Stimulated activated CD8-positive, alpha-beta memory T cell treated with anti-CD3 and anti-CD28 coated beads, Interleukin-15, amount 100 ng/mL, for 48 hours (primary cell): ENCODE measurements around the gene MMADHC.

ENCODE experiments used
- DNase-seq, 2 donors: peaks; one replicate each; pipeline ENCODE4 v3.0.0-alpha.2; 2020; ENCODE audit warnings: low read depth in 2 of 2

The MMADHC gene

GRCh38 chr2:149556452-149556851 lies 31.1 kb downstream of the MMADHC start:
- no peak for DNase-seq

- DNase-seq, result no peak
Observed at GRCh38 chr2:149552830-149553229, 34.7 kb downstream of the MMADHC start.

- no peak for DNase-seq
Observed at GRCh38 chr2:149552226-149552625, 35.3 kb downstream of the MMADHC start.

- DNase-seq, result no peak
Observed at GRCh38 chr2:149544692-149545091, 42.9 kb downstream of the MMADHC start.

- no peak for DNase-seq
Observed at GRCh38 chr2:149543845-149544244, 43.7 kb downstream of the MMADHC start.

- DNase-seq, result no peak
Observed at GRCh38 chr2:149540138-149540537, 47.4 kb downstream of the MMADHC start.

GRCh38 chr2:149538138-149538833 lies 49.3 kb downstream of the MMADHC start:
- DNase-seq, result no peak

- no peak for DNase-seq
Observed at GRCh38 chr2:149537092-149537726, 50.4 kb downstream of the MMADHC start.

- no peak for DNase-seq
Observed at GRCh38 chr2:149536649-149537048, 50.9 kb downstream of the MMADHC start.

- DNase-seq, result no peak
Observed at GRCh38 chr2:149534674-149535073, 52.9 kb downstream of the MMADHC start.

GRCh38 chr2:149528983-149529382 lies 58.6 kb downstream of the MMADHC start:
- DNase-seq, result no peak

- DNase-seq, result no peak
Observed at GRCh38 chr2:149527998-149528755, 59.4 kb downstream of the MMADHC start.

- no peak for DNase-seq
Observed at GRCh38 chr2:149526689-149527088, 60.9 kb downstream of the MMADHC start.

- no peak for DNase-seq
Observed at GRCh38 chr2:149525323-149525722, 62.3 kb downstream of the MMADHC start.
